IPS-15b (cell line): ENCODE measurements around the gene RNF217.
A peak's percentile ranks its signal among the peaks of the same experiment; 100 is the strongest.
"Not testable (repeated sequence)": the region's sequence is repeated elsewhere in the genome, so short reads cannot be mapped to it uniquely, and the experiment has no call there.

Source experiments
- H3K27me3 ChIP-seq: one replicate; pipeline ENCODE4 v1.6.1; 2013; ENCODE audit warnings: low read length; ENCODE audit not compliant: control insufficient read depth, insufficient read depth
- H3K36me3 ChIP-seq: one replicate; pipeline ENCODE4 v1.6.1; 2013; ENCODE audit warnings: low read length; ENCODE audit not compliant: control insufficient read depth, insufficient read depth
- H3K4me1 ChIP-seq: one replicate; pipeline ENCODE4 v1.6.1; 2013; ENCODE audit warnings: mild to moderate bottlenecking, low read length; ENCODE audit not compliant: control insufficient read depth, insufficient read depth
- H3K4me3 ChIP-seq: one replicate; pipeline ENCODE4 v1.5.1; 2013; ENCODE audit warnings: low read depth, low read length
- H3K9ac ChIP-seq: one replicate; pipeline ENCODE4 v1.6.1; 2013; ENCODE audit warnings: low read depth, mild to moderate bottlenecking, low read length
- H3K9me3 ChIP-seq: one replicate; pipeline ENCODE4 v1.6.1; 2013; ENCODE audit warnings: mild to moderate bottlenecking, low read length; ENCODE audit not compliant: control insufficient read depth, insufficient read depth

The RNF217 gene, protein sequence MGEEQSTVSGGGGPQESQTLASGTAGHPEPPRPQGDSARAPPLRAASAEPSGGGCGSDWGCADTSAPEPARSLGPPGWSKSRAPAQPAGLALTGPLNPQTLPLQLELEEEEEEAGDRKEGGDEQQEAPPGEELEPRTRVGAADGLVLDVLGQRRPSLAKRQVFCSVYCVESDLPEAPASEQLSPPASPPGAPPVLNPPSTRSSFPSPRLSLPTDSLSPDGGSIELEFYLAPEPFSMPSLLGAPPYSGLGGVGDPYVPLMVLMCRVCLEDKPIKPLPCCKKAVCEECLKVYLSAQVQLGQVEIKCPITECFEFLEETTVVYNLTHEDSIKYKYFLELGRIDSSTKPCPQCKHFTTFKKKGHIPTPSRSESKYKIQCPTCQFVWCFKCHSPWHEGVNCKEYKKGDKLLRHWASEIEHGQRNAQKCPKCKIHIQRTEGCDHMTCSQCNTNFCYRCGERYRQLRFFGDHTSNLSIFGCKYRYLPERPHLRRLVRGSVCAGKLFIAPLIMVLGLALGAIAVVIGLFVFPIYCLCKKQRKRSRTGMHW

DNA sequence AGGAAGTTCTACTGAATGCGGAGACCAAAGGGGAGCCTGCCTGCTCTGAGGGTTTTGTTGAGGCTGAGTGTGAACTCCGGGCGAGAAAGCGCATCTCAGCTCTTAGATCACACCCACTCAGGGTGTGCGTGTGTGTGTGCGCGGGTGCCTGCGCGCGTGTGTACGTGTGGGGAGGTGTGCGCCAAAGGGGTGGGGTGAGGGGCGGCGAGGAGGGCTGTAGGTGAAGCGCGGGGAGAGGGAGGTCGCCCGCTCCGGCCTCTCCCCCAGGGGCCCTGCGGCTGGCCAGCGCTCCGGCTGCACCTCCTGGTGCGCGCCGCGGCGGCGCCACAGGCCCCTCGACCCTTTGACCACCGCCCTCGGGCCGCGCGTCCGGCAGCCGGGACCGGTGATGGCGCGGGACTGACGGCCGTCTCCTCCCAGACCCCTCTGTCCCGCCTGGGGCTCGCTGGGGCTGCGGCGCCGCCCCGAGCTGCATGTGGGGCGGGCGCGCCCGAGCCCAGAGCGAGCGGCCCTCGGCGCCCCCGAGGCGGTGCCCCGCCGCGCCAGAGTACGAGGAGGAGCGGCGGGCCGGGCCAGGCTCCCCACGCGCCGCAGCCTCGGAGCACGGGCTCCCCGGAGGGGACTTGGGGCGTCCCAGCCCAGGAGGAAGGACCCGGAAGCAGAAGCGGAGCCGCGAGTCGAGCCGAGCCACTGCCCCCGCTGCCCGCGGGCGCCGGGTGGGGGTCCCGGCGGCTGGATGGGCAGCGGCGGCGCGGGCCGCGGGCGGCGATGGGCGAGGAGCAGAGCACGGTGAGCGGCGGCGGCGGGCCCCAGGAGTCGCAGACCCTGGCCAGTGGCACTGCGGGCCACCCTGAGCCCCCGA, at the start of gene RNF217:
Gene RNF217 (plus strand): TSS at position 661 of the 862 bp plus-strand sequence. CDS start 108 bp downstream, at position 769.
- H3K9ac ChIP-seq: peak within 1 kb of the TSS; percentile 72
- H3K9me3 ChIP-seq: no peaks in the 10 kb centered on the region
- peak within 1 kb of the TSS; percentile 85 for H3K4me3 ChIP-seq

DNA sequence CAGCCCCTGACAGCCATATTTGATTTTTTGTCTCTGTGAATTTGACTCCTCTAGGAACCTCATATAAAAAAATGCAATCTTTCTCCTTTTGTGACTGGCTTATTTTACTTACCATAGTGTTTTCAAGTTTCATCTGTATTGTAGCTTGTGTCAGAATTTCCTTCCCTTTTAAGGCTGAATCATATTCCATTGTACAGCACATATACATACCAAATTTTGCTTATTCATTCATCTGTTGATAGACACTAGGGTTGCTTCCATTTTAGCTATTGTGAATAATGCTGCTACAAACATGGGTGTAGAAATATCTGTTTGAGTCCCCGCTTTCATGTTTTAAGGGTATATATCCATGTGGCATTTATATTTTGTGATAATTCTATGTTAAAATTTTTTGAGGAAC, 49.2 kb upstream of the RNF217 start:
- no peak overlapping the region for H3K9ac ChIP-seq
- no peaks in the 10 kb centered on the region for H3K9me3 ChIP-seq
- no peaks in the 10 kb centered on the region for H3K36me3 ChIP-seq
- H3K27me3 ChIP-seq: no peaks in the 10 kb centered on the region
- no peak overlapping the region for H3K4me3 ChIP-seq
- no peaks in the 10 kb centered on the region for H3K4me1 ChIP-seq

More for the DNA sequence above, at the start of gene RNF217:
- H3K27me3 ChIP-seq: peaks cover 8% of the 10 kb centered on the region
- peaks cover 5% of the 10 kb centered on the region for H3K4me1 ChIP-seq
- no peaks in the 10 kb centered on the region for H3K36me3 ChIP-seq

DNA sequence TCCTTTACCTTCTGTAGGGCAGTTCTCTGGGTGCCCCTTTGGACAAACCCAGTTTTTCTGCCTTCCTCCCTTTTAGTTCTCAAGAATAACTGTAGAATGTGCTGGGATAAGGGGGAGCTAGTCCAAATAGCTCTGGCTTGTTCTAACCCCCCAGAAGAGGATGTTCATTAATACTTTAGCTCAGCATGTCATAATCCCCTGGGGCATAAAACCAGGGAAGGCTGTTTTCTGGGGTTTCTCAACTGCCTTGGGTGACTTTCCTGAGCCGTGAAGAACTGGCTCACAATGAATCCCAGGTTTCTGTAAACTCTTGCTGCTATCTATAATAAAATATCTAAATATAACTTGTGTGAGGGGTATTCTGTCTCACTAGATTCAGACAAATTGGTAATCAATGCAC, 44.5 kb upstream of the RNF217 start:
- Histone ChIP-seq H3K27me3 (no peaks in the 10 kb centered on the region), H3K9me3 (no peaks in the 10 kb centered on the region), H3K9ac (no peak overlapping the region), H3K4me3 (no peak overlapping the region), H3K36me3 (no peaks in the 10 kb centered on the region), H3K4me1 (no peaks in the 10 kb centered on the region)

DNA sequence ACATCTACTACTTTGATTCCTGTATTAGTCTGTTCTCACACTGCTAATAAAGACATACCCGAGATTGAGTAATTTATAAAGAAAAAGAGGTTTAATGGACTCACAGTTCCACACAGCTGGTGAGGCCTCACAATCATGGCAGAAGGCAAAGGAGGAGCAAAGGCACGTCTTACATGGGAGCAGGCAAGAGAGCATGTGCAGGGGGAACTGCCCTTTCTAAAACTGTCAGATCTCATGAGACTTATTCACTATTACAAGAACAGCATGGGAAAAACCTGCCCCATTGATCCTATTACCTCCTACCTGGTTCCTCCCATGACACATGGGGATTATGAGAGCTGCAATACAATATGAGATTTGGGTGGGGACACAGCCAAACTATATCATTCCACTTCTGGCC, 42.5 kb upstream of the RNF217 start:
- H3K4me1 ChIP-seq, H3K9ac ChIP-seq, H3K9me3 ChIP-seq, H3K4me3 ChIP-seq, H3K27me3 ChIP-seq, H3K36me3 ChIP-seq: not testable (repeated sequence)

DNA sequence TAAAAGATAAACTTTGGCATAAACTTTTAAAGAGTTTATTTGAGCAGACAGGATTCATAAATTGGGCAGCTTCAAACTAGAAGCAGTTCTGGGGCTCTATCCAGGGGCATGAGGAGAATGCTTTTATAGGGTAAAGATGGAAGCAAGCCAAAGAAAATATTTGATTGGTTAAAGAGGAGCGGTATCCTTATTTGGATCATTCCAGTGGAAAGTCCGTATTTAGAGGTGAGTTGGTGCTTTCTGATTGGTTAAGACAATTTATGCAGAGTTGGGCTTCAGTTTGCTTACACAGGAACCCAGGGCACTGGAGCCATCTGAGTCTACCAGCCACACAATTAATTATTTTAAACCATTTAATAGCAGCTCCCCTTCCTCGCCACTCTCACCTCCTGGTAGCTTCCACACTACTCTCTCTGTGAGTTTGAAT, 37.9 kb upstream of the RNF217 start:
- Histone ChIP-seq H3K27me3 (no peaks in the 10 kb centered on the region), H3K9me3 (no peaks in the 10 kb centered on the region), H3K9ac (no peak overlapping the region), H3K36me3 (no peaks in the 10 kb centered on the region), H3K4me3 (no peak overlapping the region), H3K4me1 (no peaks in the 10 kb centered on the region)

DNA sequence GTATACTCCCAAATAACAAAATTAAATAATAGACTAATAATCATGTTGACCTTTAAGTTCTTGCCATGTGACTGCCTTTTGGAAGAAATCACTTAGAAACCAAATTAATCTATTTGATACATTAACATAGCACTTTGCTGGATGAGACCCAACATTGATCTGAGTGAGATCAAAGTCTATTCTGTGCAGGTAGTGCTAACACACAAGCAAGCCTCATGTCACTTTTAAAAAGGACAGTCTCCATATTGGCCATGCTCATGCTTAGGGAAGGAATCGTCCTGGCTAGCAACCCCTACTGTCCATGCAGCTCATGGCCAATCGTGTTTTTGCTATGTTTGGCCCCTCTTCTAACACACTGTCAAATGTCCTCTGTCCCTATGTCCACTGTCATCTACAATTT, 35.8 kb upstream of the RNF217 start:
- Histone ChIP-seq H3K9me3 (no peaks in the 10 kb centered on the region), H3K36me3 (no peaks in the 10 kb centered on the region), H3K4me1 (no peaks in the 10 kb centered on the region), H3K9ac (no peak overlapping the region), H3K4me3 (no peak overlapping the region), H3K27me3 (no peaks in the 10 kb centered on the region)

DNA sequence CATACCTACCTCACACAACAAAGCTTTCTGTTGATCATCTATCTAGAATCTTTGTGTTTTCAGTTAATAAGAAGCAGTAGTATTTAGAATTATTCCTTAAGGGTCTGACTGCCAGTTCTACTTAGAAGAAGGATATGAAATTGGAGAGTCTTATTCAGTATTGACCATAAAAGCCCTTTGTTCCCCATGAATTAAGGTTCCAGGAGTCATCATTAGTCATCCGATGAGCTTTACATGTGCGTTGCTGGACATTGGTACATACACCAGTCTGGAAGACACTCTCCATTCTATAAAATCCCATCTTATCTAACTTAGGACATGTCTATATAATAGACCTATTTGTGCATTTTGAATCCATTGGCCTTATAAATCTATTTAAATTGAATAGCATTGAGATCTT, 34.4 kb upstream of the RNF217 start:
- Histone ChIP-seq H3K9ac (no peak overlapping the region), H3K27me3 (no peaks in the 10 kb centered on the region), H3K4me3 (no peak overlapping the region), H3K4me1 (no peaks in the 10 kb centered on the region), H3K9me3 (no peaks in the 10 kb centered on the region), H3K36me3 (no peaks in the 10 kb centered on the region)

DNA sequence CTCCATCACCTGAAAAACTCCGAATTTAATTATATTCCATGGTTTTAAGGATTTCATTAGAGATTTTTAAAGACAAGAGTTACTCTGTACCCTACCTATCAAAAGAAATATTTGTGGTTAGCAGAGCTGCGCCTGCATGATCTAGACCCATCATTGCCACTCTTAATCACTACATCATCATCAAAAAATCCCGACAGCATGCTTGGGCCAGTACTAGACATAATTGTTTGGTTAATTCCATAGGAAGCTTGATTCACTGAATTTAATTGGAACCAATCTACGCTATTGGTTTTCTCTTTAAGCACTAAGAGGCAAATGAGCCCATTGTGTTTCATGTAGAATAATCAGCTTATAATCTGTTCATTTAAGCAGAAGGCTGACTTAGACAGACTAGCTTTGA, 33.4 kb upstream of the RNF217 start:
- Histone ChIP-seq H3K36me3 (no peaks in the 10 kb centered on the region), H3K4me1 (no peaks in the 10 kb centered on the region), H3K27me3 (no peaks in the 10 kb centered on the region), H3K9ac (no peak overlapping the region), H3K9me3 (no peaks in the 10 kb centered on the region), H3K4me3 (no peak overlapping the region)

DNA sequence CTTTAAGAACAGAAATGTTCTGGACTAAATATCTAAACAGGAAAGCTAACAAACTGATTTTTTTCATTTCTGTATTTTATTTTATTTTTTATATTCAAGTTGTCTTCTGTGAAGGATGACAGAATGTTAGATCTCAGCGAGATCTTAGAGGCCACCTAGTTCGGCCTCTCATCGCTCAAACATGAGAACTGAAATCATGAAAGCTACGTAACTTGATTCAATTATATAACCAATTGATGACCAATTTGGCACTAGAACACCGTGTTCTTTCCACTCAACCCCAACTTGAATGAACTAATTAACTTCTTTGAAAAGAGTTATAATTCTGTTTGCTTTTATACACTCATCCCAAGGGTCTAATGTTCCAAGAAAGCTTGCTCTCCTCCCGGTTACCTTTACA, 24.6 kb upstream of the RNF217 start:
- no peak overlapping the region for H3K9ac ChIP-seq
- no peak overlapping the region for H3K4me3 ChIP-seq
- H3K4me1 ChIP-seq: no peaks in the 10 kb centered on the region
- H3K36me3 ChIP-seq: no peaks in the 10 kb centered on the region
- no peaks in the 10 kb centered on the region for H3K9me3 ChIP-seq
- H3K27me3 ChIP-seq: no peaks in the 10 kb centered on the region

DNA sequence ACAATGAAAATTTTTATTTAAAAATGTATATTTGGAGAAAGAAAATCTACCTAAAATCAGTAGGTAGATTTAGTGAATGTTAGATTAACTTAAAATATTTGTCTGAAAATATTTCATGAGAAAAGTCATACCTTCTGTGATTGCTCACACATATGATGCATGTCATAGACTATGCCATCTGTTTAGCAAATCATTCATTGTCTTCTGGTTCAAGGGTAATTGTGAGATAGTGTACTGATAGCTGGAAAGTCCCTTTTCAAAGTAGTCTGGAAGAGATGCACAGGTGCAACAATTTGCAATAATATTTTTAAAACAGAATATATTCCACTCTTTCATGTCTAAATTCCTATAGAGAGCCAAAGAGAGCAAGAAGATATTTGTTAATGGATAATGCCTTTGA, 21.0 kb upstream of the RNF217 start:
- Histone ChIP-seq H3K36me3 (no peaks in the 10 kb centered on the region), H3K9ac (no peak overlapping the region), H3K4me3 (no peak overlapping the region), H3K4me1 (no peaks in the 10 kb centered on the region), H3K9me3 (no peaks in the 10 kb centered on the region), H3K27me3 (no peaks in the 10 kb centered on the region)

DNA sequence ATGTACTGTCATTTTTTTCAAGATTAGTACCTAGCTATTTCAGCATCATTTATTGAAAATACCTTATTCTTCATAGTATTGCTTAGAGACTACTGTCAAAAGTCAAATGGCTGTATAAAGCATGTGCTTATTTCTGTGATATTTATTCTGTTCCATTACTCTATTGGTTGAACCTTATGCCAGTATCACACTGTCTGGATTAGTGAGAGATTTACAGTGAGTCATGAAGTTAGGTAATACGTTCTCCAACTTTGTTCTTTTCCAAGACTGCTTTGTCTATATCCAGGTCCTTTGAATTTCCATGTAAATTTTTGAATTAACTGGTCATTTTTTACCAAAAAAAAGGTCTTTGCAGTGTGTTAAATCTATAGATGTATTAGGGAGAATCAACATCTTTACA, 18.6 kb upstream of the RNF217 start:
- Histone ChIP-seq H3K4me1 (no peaks in the 10 kb centered on the region), H3K9ac (no peak overlapping the region), H3K36me3 (no peaks in the 10 kb centered on the region), H3K4me3 (no peak overlapping the region), H3K9me3 (no peaks in the 10 kb centered on the region), H3K27me3 (no peaks in the 10 kb centered on the region)
